ENCODE data around the gene SCN5A. TPM values are rescaled to one million over a fixed set of nuclear protein-coding genes. Genes with fewer than 3 reads are reported as not detected.

SCN5A gene
- total RNA-seq, 1 experiment from 2014 or later = 0.69 TPM

- in situ Hi-C loops (cut with HindIII; ENCODE audit: low pct_unique_long_range_greater_than_20kb, low sequenced_read_pairs) = no loop called here
- no peaks in the 10 kb centered on the region for H3K27me3 ChIP-seq (ENCODE audit: control insufficient read depth, insufficient read depth, low read length)
- no peak for ATAC-seq
- no peak overlapping the region for H3K4me3 ChIP-seq (ENCODE audit: low read depth in 2 of 2, low read length in 2 of 2)
- TF ChIP-seq, protein P1, sequence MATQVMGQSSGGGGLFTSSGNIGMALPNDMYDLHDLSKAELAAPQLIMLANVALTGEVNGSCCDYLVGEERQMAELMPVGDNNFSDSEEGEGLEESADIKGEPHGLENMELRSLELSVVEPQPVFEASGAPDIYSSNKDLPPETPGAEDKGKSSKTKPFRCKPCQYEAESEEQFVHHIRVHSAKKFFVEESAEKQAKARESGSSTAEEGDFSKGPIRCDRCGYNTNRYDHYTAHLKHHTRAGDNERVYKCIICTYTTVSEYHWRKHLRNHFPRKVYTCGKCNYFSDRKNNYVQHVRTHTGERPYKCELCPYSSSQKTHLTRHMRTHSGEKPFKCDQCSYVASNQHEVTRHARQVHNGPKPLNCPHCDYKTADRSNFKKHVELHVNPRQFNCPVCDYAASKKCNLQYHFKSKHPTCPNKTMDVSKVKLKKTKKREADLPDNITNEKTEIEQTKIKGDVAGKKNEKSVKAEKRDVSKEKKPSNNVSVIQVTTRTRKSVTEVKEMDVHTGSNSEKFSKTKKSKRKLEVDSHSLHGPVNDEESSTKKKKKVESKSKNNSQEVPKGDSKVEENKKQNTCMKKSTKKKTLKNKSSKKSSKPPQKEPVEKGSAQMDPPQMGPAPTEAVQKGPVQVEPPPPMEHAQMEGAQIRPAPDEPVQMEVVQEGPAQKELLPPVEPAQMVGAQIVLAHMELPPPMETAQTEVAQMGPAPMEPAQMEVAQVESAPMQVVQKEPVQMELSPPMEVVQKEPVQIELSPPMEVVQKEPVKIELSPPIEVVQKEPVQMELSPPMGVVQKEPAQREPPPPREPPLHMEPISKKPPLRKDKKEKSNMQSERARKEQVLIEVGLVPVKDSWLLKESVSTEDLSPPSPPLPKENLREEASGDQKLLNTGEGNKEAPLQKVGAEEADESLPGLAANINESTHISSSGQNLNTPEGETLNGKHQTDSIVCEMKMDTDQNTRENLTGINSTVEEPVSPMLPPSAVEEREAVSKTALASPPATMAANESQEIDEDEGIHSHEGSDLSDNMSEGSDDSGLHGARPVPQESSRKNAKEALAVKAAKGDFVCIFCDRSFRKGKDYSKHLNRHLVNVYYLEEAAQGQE (IDR thresholded peaks at IDR 0.05; ENCODE audit: insufficient read depth in 1 of 2, low read depth in 2 of 2, low read length in 1 of 2) = no peak
- TF ChIP-seq SIN3A (IDR thresholded peaks at IDR 0.05; ENCODE audit: borderline replicate concordance, insufficient read depth, low read depth, low read length) (no peak), POLR2AphosphoS5 (IDR thresholded peaks at IDR 0.05; ENCODE audit: low read depth, low read length) (no peak), TCF7L2 (IDR thresholded peaks at IDR 0.05; ENCODE audit: low read depth, low read length) (no peak)
- TF ChIP-seq, protein P2, sequence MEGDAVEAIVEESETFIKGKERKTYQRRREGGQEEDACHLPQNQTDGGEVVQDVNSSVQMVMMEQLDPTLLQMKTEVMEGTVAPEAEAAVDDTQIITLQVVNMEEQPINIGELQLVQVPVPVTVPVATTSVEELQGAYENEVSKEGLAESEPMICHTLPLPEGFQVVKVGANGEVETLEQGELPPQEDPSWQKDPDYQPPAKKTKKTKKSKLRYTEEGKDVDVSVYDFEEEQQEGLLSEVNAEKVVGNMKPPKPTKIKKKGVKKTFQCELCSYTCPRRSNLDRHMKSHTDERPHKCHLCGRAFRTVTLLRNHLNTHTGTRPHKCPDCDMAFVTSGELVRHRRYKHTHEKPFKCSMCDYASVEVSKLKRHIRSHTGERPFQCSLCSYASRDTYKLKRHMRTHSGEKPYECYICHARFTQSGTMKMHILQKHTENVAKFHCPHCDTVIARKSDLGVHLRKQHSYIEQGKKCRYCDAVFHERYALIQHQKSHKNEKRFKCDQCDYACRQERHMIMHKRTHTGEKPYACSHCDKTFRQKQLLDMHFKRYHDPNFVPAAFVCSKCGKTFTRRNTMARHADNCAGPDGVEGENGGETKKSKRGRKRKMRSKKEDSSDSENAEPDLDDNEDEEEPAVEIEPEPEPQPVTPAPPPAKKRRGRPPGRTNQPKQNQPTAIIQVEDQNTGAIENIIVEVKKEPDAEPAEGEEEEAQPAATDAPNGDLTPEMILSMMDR (IDR thresholded peaks at IDR 0.05) = no peak
- BruUV-seq (replicated peaks) = no TSS peak
- ChIA-PET CTCF (no interaction called here), POLR2A (no interaction called here)
- DNase-seq (ENCODE audit: low read depth, low spot score) = no peak
- H3K9me3 ChIP-seq (ENCODE audit: control insufficient read depth, insufficient read depth, low read depth, low read length) = no peaks in the 10 kb centered on the region
- no peaks in the 10 kb centered on the region for H3K36me3 ChIP-seq (ENCODE audit: control insufficient read depth, insufficient read depth, low read length)
- intact Hi-C loops (cut with micrococcal nuclease; ENCODE audit: unreplicated experiment) = no loop called here
- no peaks in the 10 kb centered on the region for H3K4me1 ChIP-seq (ENCODE audit: control insufficient read depth, insufficient read depth, low read length)
- no peak overlapping the region for H3K27ac ChIP-seq (ENCODE audit: low read length)
These were observed 114.9 kb downstream of the SCN5A start for GRCh38 chr3:38534604-38535003.

DNA sequence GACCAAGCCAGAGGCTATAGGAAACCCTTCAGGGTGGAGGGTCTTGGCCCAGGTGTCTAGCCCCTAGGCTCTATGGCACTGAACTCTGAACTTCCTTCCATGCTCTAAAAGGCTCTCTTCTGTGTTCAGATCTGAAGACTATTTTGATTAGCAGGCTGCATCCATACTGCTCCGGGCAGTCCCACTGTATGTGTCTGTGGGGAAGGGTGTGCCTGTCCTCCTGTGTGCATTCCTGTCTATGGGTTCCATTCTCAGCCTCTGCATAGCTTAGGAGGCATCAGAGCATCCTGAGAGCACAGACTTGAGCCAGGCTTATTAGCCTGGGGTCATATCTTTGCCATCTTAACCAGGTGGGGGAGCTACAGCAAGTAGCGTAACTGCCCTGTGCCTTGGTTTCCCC, 115.3 kb downstream of the SCN5A start:
- TF ChIP-seq, protein P1 (IDR thresholded peaks at IDR 0.05; ENCODE audit: insufficient read depth in 1 of 2, low read depth in 2 of 2, low read length in 1 of 2) = no peak
- no peak for TF ChIP-seq POLR2AphosphoS5 (IDR thresholded peaks at IDR 0.05; ENCODE audit: low read depth, low read length)
- TF ChIP-seq SIN3A (IDR thresholded peaks at IDR 0.05; ENCODE audit: borderline replicate concordance, insufficient read depth, low read depth, low read length) = no peak
- TF ChIP-seq TCF7L2 (IDR thresholded peaks at IDR 0.05; ENCODE audit: low read depth, low read length) = no peak
- TF ChIP-seq, protein P2 (IDR thresholded peaks at IDR 0.05) = no peak
- Histone ChIP-seq H3K27me3 (ENCODE audit: control insufficient read depth, insufficient read depth, low read length) (no peaks in the 10 kb centered on the region), H3K36me3 (ENCODE audit: control insufficient read depth, insufficient read depth, low read length) (no peaks in the 10 kb centered on the region), H3K4me3 (ENCODE audit: low read depth in 2 of 2, low read length in 2 of 2) (no peak overlapping the region), H3K4me1 (ENCODE audit: control insufficient read depth, insufficient read depth, low read length) (no peaks in the 10 kb centered on the region), H3K9me3 (ENCODE audit: control insufficient read depth, insufficient read depth, low read depth, low read length) (no peaks in the 10 kb centered on the region), H3K27ac (ENCODE audit: low read length) (no peak overlapping the region)
- ATAC-seq = no peak
- intact Hi-C loops (cut with micrococcal nuclease; ENCODE audit: unreplicated experiment) = no loop called here
- ChIA-PET POLR2A (no interaction called here), CTCF (no interaction called here)
- BruUV-seq (replicated peaks) = no TSS peak
- DNase-seq (ENCODE audit: low read depth, low spot score) = no peak
- in situ Hi-C loops (cut with HindIII; ENCODE audit: low pct_unique_long_range_greater_than_20kb, low sequenced_read_pairs) = no loop called here

All from Panc1 (cell line).